Measurements from ENCODE around the gene LRRC4B. TPM values are rescaled to one million over a fixed set of nuclear protein-coding genes. Genes with fewer than 3 reads are reported as not detected.

The LRRC4B gene
- total and polyA plus RNA-seq, 11 donors: 0.35 to 2.4 (median 0.97) TPM

DNA sequence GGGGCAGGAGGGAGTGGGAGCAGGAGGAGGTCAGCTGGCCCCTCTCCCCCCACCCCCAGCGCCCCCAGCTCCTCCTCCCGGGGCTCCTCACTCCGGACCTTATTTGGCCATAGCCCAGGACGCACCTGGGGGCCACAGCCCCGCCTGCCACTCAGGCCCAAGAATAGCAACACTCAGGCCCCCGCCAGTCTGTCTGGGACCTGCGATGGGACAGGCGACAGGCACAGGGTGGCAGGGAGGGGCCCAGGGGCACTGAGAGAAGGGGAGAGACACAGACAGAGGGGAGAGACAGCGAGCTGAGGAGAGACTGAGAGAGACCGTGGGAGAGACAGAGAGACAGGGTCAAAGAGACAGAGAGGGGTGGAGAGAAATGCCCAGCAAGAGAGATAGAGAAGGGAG, 67.5 kb downstream of the LRRC4B start:
- intact Hi-C loops (cut with DNase I): no loop called here
- peak overlapping the region; percentile 78 to 100 (median 93) for H3K27ac ChIP-seq
- TF ChIP-seq, protein P1, sequence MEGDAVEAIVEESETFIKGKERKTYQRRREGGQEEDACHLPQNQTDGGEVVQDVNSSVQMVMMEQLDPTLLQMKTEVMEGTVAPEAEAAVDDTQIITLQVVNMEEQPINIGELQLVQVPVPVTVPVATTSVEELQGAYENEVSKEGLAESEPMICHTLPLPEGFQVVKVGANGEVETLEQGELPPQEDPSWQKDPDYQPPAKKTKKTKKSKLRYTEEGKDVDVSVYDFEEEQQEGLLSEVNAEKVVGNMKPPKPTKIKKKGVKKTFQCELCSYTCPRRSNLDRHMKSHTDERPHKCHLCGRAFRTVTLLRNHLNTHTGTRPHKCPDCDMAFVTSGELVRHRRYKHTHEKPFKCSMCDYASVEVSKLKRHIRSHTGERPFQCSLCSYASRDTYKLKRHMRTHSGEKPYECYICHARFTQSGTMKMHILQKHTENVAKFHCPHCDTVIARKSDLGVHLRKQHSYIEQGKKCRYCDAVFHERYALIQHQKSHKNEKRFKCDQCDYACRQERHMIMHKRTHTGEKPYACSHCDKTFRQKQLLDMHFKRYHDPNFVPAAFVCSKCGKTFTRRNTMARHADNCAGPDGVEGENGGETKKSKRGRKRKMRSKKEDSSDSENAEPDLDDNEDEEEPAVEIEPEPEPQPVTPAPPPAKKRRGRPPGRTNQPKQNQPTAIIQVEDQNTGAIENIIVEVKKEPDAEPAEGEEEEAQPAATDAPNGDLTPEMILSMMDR (IDR thresholded peaks at IDR 0.05): no peak
- TF ChIP-seq POLR2A (IDR thresholded peaks at IDR 0.05): peak in 1 of 2 donors; percentile 53
- DNase-seq: peak in 4 of 5 donors; percentile 88 to 96 (median 90)
- H3K36me3 ChIP-seq: peaks cover 0 to 5% (median 0%) of the 10 kb centered on the region in 9 donors
- H3K4me1 ChIP-seq: peaks cover 0 to 8% (median 0%) of the 10 kb centered on the region in 12 donors
- peak overlapping the region in 11 of 12 donors; percentile 38 to 67 (median 51) for H3K4me3 ChIP-seq
- H3K9me3 ChIP-seq: no peaks in the 10 kb centered on the region
- peak; percentile 66 to 81 (median 76) for ATAC-seq
- H3K27me3 ChIP-seq: no peaks in the 10 kb centered on the region
- WGBS, 4 donors: 30 to 57% (median 40%) methylated on average over 8 to 10 of the region's 10 CpGs

DNA sequence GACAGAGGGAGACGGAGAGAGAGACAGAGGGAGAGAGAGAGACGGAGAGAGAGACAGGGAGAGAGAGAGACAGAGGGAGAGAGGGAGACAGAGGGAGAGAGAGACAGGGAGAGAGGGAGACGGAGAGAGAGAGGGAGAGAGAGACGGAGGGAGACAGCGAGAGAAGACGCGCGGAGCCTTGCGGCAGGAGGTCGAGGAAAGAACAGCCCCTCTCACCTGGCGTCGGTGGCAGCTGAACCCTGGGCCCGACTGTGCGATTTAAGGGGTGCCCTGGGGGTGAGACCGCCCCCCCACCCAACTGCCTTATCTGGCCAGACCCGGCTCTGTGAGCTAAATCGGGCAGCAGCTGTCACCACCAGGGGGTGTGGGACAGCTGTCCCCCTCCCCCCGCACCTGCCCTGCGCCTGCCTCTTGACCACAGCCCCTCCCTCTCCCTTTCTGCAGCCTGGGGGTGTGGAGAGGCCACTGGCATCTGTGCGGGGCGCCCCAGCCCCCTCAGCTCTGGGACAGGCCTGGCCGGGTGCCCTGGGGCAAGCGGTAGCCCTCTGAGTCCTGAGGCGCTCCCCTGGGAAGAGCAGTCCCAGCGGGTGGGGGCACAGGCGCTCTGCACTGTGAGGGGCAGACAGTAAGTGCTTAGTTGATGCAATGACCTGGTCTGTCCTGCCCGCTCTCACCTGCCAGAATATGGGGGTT, 68.0 kb downstream of the LRRC4B start:
- intact Hi-C loops (cut with DNase I): no loop called here
- peak overlapping the region in 11 of 12 donors; percentile 6 to 67 (median 51) for H3K4me3 ChIP-seq
- 31 to 39% (median 36%) methylated on average over 22 to 27 of the region's 27 CpGs for WGBS, 4 donors
- no peaks in the 10 kb centered on the region for H3K9me3 ChIP-seq
- H3K27me3 ChIP-seq: no peaks in the 10 kb centered on the region
- peak overlapping the region; percentile 71 to 100 (median 89) for H3K27ac ChIP-seq
- TF ChIP-seq, protein P1 (IDR thresholded peaks at IDR 0.05): peak in 3 of 12 donors; percentile 8 to 26 (median 16)
- peak in 1 of 2 donors; percentile 92 for TF ChIP-seq POLR2A (IDR thresholded peaks at IDR 0.05)
- DNase-seq (peak; percentile 83 to 92 (median 86)), ATAC-seq (peak; percentile 52 to 62 (median 62))
- no peaks in the 10 kb centered on the region for H3K36me3 ChIP-seq
- peaks cover 0 to 8% (median 0%) of the 10 kb centered on the region in 12 donors for H3K4me1 ChIP-seq

DNA sequence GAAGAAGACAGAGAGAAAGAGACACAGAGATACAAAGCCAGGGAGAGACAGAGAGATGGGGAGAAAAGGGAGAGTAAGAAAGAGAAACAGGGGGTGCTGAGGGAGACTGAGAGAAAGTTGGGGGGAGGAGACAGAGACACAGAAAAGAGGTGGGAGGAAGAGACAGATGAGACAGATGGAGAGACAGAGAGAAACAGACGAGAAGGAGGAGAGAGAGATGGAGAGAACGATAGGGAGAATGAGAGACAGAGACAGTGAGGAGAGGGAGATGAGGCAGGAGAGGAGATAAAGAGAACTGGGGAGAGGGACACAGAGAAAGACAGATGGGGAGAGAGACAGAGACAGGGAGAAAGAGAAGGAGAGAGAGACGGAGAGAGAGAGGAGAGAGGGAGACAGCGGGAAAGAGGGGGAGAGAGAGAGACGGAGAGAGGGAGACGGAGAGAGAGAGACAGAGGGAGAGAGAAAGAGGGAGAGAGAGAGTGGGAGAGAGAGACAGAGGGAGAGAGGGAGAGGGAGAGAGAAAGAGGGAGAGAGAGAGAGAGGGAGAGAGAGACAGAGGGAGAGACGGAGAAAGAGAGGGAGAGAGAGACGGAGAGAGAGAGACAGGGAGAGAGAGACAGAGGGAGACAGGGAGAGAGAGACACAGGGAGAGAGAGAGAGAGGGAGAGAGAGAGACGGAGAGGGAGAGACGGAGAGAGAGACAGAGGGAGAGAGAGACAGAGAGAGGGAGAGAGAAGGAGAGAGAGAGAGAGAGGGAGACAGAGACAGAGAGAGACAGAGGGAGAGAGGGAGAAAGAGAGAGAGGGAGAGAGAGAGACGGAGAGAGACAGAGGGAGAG, 69.8 kb downstream of the LRRC4B start:
- Histone ChIP-seq H3K36me3 (no peaks in the 10 kb centered on the region), H3K9me3 (no peaks in the 10 kb centered on the region), H3K27ac (peak overlapping the region; percentile 8 to 100 (median 70)), H3K27me3 (no peaks in the 10 kb centered on the region), H3K4me3 (peak overlapping the region in 11 of 12 donors; percentile 13 to 67 (median 47)), H3K4me1 (peaks cover 0 to 8% (median 0%) of the 10 kb centered on the region in 12 donors)
- TF ChIP-seq, protein P1 (IDR thresholded peaks at IDR 0.05): peak in 1 of 12 donors; percentile 34
- peak in 1 of 2 donors; percentile 29 for TF ChIP-seq POLR2A (IDR thresholded peaks at IDR 0.05)
- DNase-seq (no peak), ATAC-seq (no peak)
- intact Hi-C loops (cut with DNase I): no loop called here
- WGBS, 4 donors: 42 to 59% (median 53%) methylated on average over 11 of the region's 11 CpGs

DNA sequence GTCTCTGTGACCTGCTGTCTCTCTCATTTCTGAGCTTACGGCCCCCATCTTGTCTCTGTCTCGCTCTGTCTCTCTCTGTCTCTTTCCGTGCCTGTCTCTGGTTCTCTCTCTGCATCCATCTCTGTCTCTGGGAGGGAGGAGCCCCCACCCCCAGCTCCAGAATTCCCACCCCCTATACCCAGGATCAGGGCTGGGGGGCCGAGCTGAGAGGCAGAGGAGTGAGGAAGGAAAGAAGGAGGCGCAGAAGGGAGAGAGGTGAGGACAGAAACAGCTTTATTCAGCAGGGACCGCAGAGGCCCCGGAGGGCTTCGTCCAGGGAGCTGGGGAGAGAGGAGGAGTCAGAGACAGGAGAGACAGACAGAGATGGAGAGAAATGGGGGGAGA, 71.2 kb downstream of the LRRC4B start:
- Histone ChIP-seq H3K27me3 (no peaks in the 10 kb centered on the region), H3K36me3 (no peaks in the 10 kb centered on the region), H3K9me3 (no peaks in the 10 kb centered on the region), H3K27ac (peak overlapping the region in 6 of 12 donors; percentile 51 to 85 (median 60)), H3K4me3 (peak overlapping the region in 5 of 12 donors; percentile 20 to 61 (median 38)), H3K4me1 (peaks cover 0 to 3% (median 0%) of the 10 kb centered on the region in 12 donors)
- intact Hi-C loops (cut with DNase I): no loop called here
- WGBS, 4 donors: 38 to 47% (median 42%) methylated on average over 8 of the region's 8 CpGs
- ATAC-seq: no peak
- DNase-seq: peak in 2 of 5 donors; percentile 57 to 60
- TF ChIP-seq POLR2A (IDR thresholded peaks at IDR 0.05): peak in 1 of 2 donors; percentile 24
- TF ChIP-seq, protein P1 (IDR thresholded peaks at IDR 0.05): no peak

Data from heart left ventricle (tissue), 16 donors.